Fibroblast of the aortic adventitia (primary cell): ENCODE results near the gene FBXL13. TPM values are rescaled to one million over a fixed set of nuclear protein-coding genes. Genes with fewer than 3 reads are reported as not detected.
"Not testable (repeated sequence)": the region's sequence is repeated elsewhere in the genome, so short reads cannot be mapped to it uniquely, and the experiment has no call there.

Experiments
- DNase-seq: peaks from one replicate; pipeline ENCODE4 v3.0.0-alpha.2; 2010; ENCODE audit warnings: low read depth
- H3K4me3 ChIP-seq: 2 replicates; pipeline ENCODE4 v1.5.1; 2011; ENCODE audit warnings: low read depth, mild to moderate bottlenecking, control low read depth, low read length, moderate library complexity
- total RNA-seq: library from RNA; depleted of rRNA; stranded (reverse); fragments of >200 nt; gene quantifications from 2 replicates; pipeline ENCODE4 v1.2.3, GENCODE V29; 2012; ENCODE audit warnings: low replicate concordance
- TF ChIP-seq, protein P1 (sequence below): IDR thresholded peaks from 2 replicates; pipeline ENCODE4 v1.5.1; 2011; ENCODE audit warnings: mild to moderate bottlenecking, low read length, control low read depth, inconsistent platforms; ENCODE audit not compliant: insufficient read depth

Gene FBXL13
- total RNA-seq, 1 donor: 3.4 TPM

DNA sequence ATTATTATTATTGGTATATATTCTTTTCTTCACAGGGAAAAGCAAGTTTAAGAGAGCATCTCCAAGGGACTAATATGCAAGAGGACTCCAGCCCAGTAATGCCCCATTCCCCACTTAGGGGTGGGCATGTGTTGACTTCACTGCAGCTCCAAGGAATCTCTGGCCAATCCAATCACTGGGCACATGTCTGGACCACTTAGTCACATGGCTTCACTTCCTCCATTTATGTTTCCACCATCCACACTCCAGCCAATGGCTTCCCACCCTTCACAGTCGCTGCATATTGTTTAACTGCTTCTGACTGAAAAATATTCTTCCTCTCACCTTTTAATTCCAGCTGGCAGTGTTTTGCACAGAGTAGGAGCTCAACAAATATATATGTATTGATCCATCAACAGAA, 43.6 kb downstream of the FBXL13 start:
- TF ChIP-seq, protein P1, sequence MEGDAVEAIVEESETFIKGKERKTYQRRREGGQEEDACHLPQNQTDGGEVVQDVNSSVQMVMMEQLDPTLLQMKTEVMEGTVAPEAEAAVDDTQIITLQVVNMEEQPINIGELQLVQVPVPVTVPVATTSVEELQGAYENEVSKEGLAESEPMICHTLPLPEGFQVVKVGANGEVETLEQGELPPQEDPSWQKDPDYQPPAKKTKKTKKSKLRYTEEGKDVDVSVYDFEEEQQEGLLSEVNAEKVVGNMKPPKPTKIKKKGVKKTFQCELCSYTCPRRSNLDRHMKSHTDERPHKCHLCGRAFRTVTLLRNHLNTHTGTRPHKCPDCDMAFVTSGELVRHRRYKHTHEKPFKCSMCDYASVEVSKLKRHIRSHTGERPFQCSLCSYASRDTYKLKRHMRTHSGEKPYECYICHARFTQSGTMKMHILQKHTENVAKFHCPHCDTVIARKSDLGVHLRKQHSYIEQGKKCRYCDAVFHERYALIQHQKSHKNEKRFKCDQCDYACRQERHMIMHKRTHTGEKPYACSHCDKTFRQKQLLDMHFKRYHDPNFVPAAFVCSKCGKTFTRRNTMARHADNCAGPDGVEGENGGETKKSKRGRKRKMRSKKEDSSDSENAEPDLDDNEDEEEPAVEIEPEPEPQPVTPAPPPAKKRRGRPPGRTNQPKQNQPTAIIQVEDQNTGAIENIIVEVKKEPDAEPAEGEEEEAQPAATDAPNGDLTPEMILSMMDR: no peak
- DNase-seq: no peak
- no peak overlapping the region for H3K4me3 ChIP-seq

DNA sequence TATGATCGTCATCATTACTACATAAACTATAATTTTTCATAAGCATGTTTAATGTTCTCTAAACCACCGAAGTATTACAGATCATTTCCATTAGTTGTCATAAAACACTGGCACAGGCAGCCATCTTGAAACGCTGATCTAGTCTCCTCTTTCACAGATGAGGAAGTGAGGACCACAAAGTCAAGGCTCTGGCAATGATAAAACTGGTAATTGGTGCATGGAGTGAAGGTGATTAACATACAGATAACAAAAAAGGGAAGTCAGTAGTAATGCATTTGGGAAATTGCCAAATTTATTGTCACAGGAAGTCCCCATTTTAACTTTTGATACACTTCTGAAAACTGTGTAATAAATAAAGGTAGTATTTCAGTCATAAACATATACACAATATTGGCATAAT, 49.3 kb downstream of the FBXL13 start:
- TF ChIP-seq, protein P1: no peak
- no peak for DNase-seq
- H3K4me3 ChIP-seq: no peak overlapping the region

DNA sequence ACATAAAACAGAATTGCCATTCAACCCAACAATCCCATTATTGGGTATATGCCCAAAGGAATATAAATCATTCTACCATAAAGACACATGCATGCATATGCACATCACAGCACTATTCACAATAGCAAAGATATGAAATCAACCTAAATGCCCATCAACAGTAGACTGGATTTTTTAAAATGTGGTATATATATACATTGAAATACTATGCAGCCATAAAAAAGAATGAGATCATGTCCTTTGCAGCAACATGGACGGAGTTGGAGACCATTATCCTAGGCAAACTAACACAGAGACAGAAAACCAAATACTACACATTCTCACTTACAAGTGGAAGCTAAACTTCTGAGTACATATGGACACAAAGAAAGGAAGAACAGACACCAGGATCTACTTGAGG, 51.0 kb downstream of the FBXL13 start:
- DNase-seq, H3K4me3 ChIP-seq: not testable (repeated sequence)

DNA sequence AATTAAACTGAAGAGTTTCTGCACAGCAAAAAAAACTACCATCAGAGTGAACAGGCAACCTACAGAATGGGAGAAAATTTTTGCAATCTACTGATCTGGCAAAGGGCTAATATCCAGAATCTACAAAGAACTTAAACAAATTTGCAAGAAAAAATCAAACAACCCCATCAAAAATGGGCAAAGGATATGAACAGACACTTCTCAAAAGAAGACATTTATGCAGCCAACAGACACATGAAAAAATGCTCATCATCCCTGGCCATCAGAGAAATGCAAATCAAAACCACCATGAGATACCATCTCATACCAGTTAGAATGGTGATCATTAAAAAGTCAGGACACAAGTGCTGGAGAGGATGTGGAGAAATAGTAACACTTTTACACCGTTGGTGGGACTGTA, 53.1 kb downstream of the FBXL13 start:
- not testable (repeated sequence) for H3K4me3 ChIP-seq, DNase-seq

DNA sequence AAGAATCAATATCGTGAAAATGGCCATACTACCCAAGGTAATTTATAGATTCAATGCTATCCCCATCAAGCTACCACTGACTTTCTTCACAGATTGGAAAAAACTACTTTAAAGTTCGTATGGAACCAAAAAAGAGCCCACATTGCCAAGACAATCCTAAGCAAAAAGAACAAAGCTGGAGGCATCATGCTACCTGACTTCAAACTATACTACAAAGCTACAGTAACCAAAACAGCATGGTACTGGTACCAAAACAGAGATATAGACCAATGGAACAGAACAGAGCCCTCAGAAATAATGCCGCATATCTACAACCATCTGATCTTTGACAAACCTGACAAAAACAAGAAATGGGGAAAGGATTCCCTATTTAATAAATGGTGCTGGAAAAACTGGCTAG, 53.7 kb downstream of the FBXL13 start:
- not testable (repeated sequence) for DNase-seq, H3K4me3 ChIP-seq

DNA sequence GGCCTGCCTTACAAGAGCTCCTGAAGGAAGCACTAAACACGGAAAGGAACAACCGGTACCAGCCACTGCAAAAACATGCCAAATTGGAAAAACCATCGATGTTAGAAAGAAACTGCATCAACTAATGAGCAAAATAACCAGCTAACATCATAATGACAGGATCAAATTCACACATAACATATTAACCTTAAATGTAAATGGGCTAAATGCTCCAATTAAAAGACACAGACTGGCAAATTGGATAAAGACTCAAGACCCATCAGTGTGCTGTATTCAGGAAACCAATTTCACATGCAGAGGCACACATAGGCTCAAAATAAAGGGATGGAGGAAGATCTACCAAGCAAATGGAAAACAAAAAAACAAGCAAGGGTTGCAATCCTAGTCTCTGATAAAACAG, 56.3 kb downstream of the FBXL13 start:
- not testable (repeated sequence) for H3K4me3 ChIP-seq, DNase-seq

DNA sequence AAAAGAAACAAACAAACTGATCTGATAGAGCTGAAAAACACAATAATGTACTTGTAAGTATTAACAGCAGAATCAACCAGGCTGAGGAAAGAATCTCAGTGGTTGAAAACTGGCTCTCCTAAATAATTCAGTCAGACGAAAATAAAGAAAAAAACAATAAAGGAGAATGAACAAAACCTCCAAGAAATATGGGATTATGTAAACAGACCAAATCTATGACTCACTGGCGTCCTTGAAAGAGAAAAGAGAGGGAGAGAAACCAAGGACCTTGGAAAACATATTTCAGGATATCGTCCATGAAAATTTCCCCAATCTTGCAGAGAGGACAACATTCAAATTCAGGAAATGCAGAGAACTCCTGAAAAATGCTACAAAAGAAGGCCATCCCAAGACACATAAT, 62.9 kb downstream of the FBXL13 start:
- TF ChIP-seq, protein P1: no peak
- peak; percentile 65 for DNase-seq
- H3K4me3 ChIP-seq: no peak overlapping the region

DNA sequence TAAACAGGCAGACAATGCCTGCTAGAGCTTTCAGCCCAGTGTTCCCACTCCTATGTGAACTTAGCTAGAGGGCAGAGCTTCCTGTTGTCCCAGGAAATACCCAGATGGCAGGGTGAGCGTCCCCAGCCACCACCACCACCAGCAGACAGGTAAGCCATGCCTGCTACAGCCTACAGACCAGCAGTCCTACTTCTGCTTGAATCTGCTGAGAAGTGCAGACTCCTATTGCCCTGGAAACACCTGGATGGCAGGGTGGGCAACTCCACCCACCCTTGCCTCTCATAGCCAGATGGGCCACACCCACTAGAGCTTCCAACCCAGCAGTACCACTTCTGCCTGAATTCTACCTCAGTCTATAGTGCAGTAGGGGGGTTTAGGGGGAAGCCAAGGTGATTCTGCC, 64.4 kb downstream of the FBXL13 start:
- TF ChIP-seq, protein P1: no peak
- DNase-seq: no peak
- no peak overlapping the region for H3K4me3 ChIP-seq

DNA sequence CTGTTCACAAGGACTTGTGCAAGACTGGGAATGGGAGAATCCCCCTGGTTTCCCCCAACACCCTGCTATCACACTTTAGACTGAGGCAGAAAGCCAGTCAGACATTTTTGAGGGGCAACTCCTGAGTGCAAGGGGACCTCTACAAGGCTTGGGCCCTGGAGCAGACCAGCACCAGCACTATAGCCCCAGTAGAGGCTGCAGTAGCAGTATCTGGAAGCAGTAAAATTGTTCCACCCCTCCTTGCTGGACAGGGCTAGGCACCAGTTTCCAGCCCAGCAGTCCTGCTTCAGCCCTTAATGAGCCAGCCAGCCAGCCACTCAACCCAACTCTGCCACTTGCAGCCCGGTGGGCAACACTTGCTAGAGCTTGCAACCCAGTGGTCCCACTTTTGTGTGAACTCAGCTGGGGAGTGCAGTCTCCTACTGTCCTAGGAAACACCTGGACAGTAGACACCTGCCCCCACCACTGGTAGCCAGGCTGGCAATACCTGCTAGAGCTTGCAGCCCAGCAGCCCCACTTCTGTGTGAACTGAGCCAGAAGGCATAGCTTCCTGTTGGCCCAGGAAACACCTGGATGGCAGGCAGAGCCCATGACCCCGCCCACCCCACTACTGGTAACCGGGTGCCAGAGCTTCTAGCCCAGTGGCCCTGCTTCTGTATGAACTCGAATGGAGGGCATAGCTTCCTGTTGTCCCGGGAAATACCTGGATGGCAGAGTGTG, 65.0 kb downstream of the FBXL13 start:
- DNase-seq: no peak
- no peak overlapping the region for H3K4me3 ChIP-seq
- TF ChIP-seq, protein P1: no peak
